ENCODE data around the gene IFNE.

The IFNE gene

DNA sequence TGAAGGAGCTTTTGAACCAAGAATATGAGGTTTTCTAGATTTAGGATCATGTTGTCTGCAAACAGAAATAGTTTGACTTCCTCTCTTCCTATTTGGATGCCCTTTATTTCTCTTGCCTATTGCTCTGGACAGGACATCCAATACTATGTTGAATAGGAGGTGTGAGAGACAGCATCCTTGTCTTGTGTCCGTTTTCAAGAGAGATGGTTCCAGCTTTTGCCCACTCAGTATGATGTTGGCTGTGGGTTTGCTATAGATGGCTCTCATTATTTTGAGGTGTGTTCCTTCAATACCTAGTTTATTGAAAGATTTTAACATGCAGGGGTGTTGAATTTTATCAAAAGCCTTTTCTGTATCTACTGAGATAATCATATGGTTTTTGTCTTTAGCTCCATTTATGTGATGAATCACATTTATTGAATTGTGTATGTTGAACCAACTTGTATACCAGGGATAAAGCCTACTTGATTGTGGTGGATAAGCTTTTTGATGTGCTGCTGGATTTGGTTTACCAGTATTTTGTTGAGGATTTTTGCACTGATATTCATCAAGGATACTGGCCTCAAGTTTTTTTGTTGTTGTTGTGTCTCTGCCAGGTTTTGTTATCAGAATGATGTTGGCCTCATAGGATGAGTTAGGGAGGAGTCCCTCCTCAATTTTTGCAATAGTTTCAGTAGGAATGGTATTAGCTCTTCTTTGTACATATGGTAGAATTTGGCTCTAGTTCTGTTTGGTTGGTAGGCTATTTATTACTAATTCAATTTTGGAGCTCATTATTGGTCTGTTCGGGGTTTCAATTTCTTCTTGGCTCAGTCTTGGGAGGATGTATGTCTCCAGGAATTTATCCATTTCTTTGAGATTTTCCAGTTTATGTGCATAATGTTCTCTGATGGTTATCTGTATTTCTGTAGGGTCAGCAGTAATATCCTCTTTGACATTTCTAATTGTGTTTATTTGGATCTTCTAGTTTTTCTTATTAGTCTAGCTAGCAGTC, 41.2 kb upstream of the IFNE start:
- no peak overlapping the region for H3K4me3 ChIP-seq (ENCODE audit: low read depth, low read length)
- TF ChIP-seq CTCF (IDR thresholded peaks at IDR 0.05; ENCODE audit: insufficient read depth, low read length, missing control alignments): no peak
- POLR2A ChIA-PET: no interaction called here
- CTCF ChIA-PET: interaction anchor here (1.1 kb wide), 1 partner anchor 8 kb away, joined by 3 read pairs; no protein-coding TSS in a partner anchor
- no peak for DNase-seq (ENCODE audit: low read depth, low spot score)

GRCh38 chr9:21522348-21522747, 40.2 kb upstream of the IFNE start:
- CTCF ChIA-PET: interaction anchor here (1.1 to 1.4 kb wide), 2 partner anchors 9 to 267 kb away, joined by 3 read pairs; no protein-coding TSS in a partner anchor
- no peak for DNase-seq (ENCODE audit: low read depth, low spot score)
- TF ChIP-seq CTCF (IDR thresholded peaks at IDR 0.05; ENCODE audit: insufficient read depth, low read length, missing control alignments): no peak
- no peak overlapping the region for H3K4me3 ChIP-seq (ENCODE audit: low read depth, low read length)
- POLR2A ChIA-PET: no interaction called here

- TF ChIP-seq CTCF (IDR thresholded peaks at IDR 0.05; ENCODE audit: insufficient read depth, low read length, missing control alignments): no peak
- ChIA-PET CTCF (interaction anchor here (1.4 kb wide), 1 partner anchor 268 kb away, joined by 3 read pairs; no protein-coding TSS in a partner anchor), POLR2A (no interaction called here)
- DNase-seq (ENCODE audit: low read depth, low spot score): no peak
- H3K4me3 ChIP-seq (ENCODE audit: low read depth, low read length): no peak overlapping the region
Observed at GRCh38 chr9:21521448-21521847, 39.3 kb upstream of the IFNE start.

DNA sequence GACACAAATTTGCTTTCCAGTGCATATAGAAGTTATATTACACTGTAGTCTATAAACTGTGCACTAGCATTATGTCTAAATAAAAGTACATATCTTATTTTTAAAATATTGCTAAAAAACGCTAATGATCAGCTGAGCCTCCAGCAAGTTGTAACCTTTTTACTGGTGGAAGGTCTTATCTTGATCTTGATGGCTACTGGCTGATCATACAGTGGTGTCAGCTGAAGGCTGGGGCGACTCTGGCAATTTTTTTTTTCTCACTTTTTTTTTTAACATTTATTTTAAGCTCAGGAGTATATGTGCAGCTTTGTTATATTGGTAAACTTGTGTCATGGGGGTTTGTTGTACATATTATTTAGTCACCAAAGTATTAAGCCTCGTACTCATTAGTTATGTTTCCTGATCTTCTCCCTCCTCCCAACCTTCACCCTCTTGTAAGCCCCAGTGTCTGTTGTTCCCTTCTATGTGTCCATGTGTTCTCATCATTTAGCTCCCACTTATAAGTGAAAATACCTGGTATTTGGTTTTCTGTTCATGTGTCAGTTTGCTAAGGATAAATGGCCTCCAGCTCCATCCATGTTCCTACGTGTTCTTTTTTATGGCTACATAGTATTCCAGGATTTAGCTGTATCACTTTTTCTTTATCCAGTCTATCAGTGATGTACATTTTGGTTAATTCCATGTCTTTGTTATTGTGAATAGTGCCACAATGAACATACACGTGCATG, 38.6 kb upstream of the IFNE start:
- TF ChIP-seq CTCF (IDR thresholded peaks at IDR 0.05; ENCODE audit: insufficient read depth, low read length, missing control alignments): no peak
- H3K4me3 ChIP-seq (ENCODE audit: low read depth, low read length): no peak overlapping the region
- no peak for DNase-seq (ENCODE audit: low read depth, low spot score)
- ChIA-PET CTCF (interaction anchor here (1.7 kb wide), 1 partner anchor 194 kb away, joined by 5 read pairs; no protein-coding TSS in a partner anchor), POLR2A (no interaction called here)

- H3K4me3 ChIP-seq (ENCODE audit: low read depth, low read length): no peak overlapping the region
- POLR2A ChIA-PET: no interaction called here
- DNase-seq (ENCODE audit: low read depth, low spot score): no peak
- TF ChIP-seq CTCF (IDR thresholded peaks at IDR 0.05; ENCODE audit: insufficient read depth, low read length, missing control alignments): no peak
- CTCF ChIA-PET: interaction anchor here (1.3 to 1.7 kb wide), 2 partner anchors 12 to 194 kb away, joined by 3 to 5 read pairs; no protein-coding TSS in a partner anchor
Observed at GRCh38 chr9:21519855-21520434, 37.8 kb upstream of the IFNE start.

All from AG04449 (cell line).